ENCODE data around the gene CCDC93.
"Not testable (repeated sequence)": the region's sequence is repeated elsewhere in the genome, so short reads cannot be mapped to it uniquely, and the experiment has no call there.

CCDC93 gene

DNA sequence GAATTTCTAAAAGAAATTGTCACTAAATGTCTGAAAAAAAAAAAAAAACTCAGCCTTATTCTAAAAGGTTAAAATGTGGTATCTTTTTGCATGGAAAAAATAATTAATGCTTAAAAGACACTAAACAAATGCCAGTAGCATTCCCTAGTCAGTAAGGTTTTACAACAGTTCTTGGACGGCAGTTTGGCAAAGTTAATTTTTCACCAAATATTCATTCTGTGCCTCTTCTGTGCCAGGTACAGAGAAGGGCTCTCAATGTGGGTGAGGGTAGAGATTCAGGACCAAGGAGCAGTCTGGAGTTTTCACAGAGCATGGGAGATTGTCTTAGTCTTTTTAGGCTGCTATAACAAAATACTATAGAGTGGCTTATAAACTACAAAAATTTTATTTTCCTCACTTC lies 6.0 kb upstream of the CCDC93 start:
- Histone ChIP-seq H3K9me3 (ENCODE audit: control insufficient read depth, insufficient read depth, low read length) (no peaks in the 10 kb centered on the region), H3K4me2 (ENCODE audit: low read length) (no peak overlapping the region), H3K27me3 (ENCODE audit: control insufficient read depth, low read length) (peaks cover 5% of the 10 kb centered on the region; the same call in 1 of the 2 replicates), H3F3A (ENCODE audit: control insufficient read depth, insufficient read depth) (no peaks in the 10 kb centered on the region), H3K79me2 (ENCODE audit: control insufficient read depth, low read length) (no peaks in the 10 kb centered on the region), H3K4me1 (ENCODE audit: control insufficient read depth, low read length) (peaks cover 5% of the 10 kb centered on the region), H3K27ac (ENCODE audit: low read depth, low read length) (no peak overlapping the region), H3K36me3 (ENCODE audit: control insufficient read depth, low read length) (no peaks in the 10 kb centered on the region), H3K4me3 (ENCODE audit: low read length) (no peak overlapping the region), H3K9me2 (replicated peaks; ENCODE audit: control insufficient read depth, low read length) (no peaks in the 10 kb centered on the region), H4K20me1 (ENCODE audit: control insufficient read depth, insufficient read depth, low read depth, low read length) (no peaks in the 10 kb centered on the region)
- TF ChIP-seq, protein P1, sequence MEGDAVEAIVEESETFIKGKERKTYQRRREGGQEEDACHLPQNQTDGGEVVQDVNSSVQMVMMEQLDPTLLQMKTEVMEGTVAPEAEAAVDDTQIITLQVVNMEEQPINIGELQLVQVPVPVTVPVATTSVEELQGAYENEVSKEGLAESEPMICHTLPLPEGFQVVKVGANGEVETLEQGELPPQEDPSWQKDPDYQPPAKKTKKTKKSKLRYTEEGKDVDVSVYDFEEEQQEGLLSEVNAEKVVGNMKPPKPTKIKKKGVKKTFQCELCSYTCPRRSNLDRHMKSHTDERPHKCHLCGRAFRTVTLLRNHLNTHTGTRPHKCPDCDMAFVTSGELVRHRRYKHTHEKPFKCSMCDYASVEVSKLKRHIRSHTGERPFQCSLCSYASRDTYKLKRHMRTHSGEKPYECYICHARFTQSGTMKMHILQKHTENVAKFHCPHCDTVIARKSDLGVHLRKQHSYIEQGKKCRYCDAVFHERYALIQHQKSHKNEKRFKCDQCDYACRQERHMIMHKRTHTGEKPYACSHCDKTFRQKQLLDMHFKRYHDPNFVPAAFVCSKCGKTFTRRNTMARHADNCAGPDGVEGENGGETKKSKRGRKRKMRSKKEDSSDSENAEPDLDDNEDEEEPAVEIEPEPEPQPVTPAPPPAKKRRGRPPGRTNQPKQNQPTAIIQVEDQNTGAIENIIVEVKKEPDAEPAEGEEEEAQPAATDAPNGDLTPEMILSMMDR (IDR thresholded peaks at IDR 0.05; ENCODE audit: low read depth, low read length, poor library complexity, severe bottlenecking): no peak
- no peak for TF ChIP-seq EZH2phosphoT487 (IDR thresholded peaks at IDR 0.05; ENCODE audit: borderline replicate concordance, low read length)

DNA sequence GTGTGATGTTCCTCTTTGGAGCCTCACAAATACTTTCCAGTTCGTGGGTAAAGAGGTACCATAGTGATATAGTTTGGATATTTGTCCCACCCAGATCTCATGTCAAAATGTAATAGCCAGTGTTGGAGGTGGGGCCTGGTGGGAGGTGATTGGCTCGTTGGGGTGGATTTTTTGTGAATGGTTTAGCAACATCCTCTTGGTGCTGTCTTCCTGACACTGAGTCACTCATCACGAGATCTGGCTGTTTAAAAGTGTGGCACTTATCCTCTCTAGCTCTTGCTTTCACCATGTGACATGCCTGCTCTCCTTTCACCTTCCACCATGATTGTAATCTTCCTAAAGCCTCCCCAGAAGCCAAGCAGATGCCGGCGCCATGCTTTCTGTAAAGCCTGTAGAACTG lies 3.0 kb upstream of the CCDC93 start:
- no peak overlapping the region for H3K4me2 ChIP-seq (ENCODE audit: low read length)

DNA sequence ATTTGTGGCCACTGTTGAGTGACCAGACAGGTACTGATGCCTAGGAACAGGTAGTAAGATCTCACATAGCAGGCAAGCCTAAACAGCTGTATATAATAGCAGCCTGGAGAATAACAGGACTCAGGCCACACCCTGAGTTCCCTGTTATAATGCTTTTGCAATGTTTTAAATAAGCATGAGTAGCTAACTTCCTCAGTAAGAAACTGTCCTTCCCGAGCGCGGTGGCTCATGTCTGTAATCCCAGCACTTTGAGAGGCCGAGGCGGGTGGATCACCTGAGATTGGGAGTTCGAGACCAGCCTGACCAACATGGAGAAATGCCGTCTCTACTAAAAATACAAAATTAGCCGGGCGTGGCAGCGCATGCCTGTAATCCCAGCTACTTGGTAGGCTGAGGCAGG lies 1.9 kb upstream of the CCDC93 start:
- H3K4me3 ChIP-seq (ENCODE audit: low read length); H3K9me2 ChIP-seq (replicated peaks; ENCODE audit: control insufficient read depth, low read length); H3K4me2 ChIP-seq (ENCODE audit: low read length); H3K27ac ChIP-seq (ENCODE audit: low read depth, low read length); H3K27me3 ChIP-seq (ENCODE audit: control insufficient read depth, low read length); H3K9me3 ChIP-seq (ENCODE audit: control insufficient read depth, insufficient read depth, low read length); H3F3A ChIP-seq (ENCODE audit: control insufficient read depth, insufficient read depth): not testable (repeated sequence)
- peaks cover 31% of the 10 kb centered on the region for H3K79me2 ChIP-seq (ENCODE audit: control insufficient read depth, low read length)
- H3K4me1 ChIP-seq (ENCODE audit: control insufficient read depth, low read length): peaks cover 19% of the 10 kb centered on the region
- H4K20me1 ChIP-seq (ENCODE audit: control insufficient read depth, insufficient read depth, low read depth, low read length): peaks cover 15% of the 10 kb centered on the region
- H3K36me3 ChIP-seq (ENCODE audit: control insufficient read depth, low read length): peaks cover 11% of the 10 kb centered on the region; the same call in 1 of the 2 replicates

More for the DNA sequence above, 3.0 kb upstream of the CCDC93 start:
- Histone ChIP-seq H3F3A (ENCODE audit: control insufficient read depth, insufficient read depth) (no peaks in the 10 kb centered on the region), H4K20me1 (ENCODE audit: control insufficient read depth, insufficient read depth, low read depth, low read length) (peaks cover 9% of the 10 kb centered on the region), H3K36me3 (ENCODE audit: control insufficient read depth, low read length) (peaks cover 8% of the 10 kb centered on the region; the same call in 1 of the 2 replicates), H3K27me3 (ENCODE audit: control insufficient read depth, low read length) (peaks cover 4% of the 10 kb centered on the region; the same call in 1 of the 2 replicates), H3K27ac (ENCODE audit: low read depth, low read length) (no peak overlapping the region), H3K9me3 (ENCODE audit: control insufficient read depth, insufficient read depth, low read length) (no peaks in the 10 kb centered on the region), H3K79me2 (ENCODE audit: control insufficient read depth, low read length) (peaks cover 19% of the 10 kb centered on the region), H3K9me2 (replicated peaks; ENCODE audit: control insufficient read depth, low read length) (no peaks in the 10 kb centered on the region), H3K4me3 (ENCODE audit: low read length) (no peak overlapping the region), H3K4me1 (ENCODE audit: control insufficient read depth, low read length) (peaks cover 19% of the 10 kb centered on the region)
- no peak for TF ChIP-seq EZH2phosphoT487 (IDR thresholded peaks at IDR 0.05; ENCODE audit: borderline replicate concordance, low read length)
- TF ChIP-seq, protein P1 (IDR thresholded peaks at IDR 0.05; ENCODE audit: low read depth, low read length, poor library complexity, severe bottlenecking): no peak

DNA sequence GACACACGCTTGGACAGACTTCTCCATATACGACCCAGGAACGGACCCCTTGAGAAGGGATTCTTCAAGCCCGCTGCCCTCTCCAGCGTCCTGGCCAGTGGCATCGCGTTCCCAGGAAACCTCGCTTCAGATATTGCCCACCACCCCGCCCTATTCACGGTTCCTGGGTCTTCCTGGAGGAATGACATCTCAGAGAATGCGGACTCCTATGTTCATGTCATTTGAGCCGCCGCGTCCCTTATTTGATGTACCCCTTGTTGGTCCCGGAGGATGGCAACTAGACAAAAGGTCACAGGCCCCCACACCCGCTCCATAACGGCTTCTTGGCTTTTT lies 588 bp upstream of the CCDC93 start:
- Histone ChIP-seq H3K4me1 (ENCODE audit: control insufficient read depth, low read length) (peaks cover 19% of the 10 kb centered on the region), H3K27ac (ENCODE audit: low read depth, low read length) (no peak overlapping the region), H3K4me2 (ENCODE audit: low read length) (peak overlapping the region; percentile 87), H3K9me2 (replicated peaks; ENCODE audit: control insufficient read depth, low read length) (no peaks in the 10 kb centered on the region), H3K79me2 (ENCODE audit: control insufficient read depth, low read length) (peaks cover 44% of the 10 kb centered on the region), H3K36me3 (ENCODE audit: control insufficient read depth, low read length) (peaks cover 11% of the 10 kb centered on the region; the same call in 1 of the 2 replicates), H3K4me3 (ENCODE audit: low read length) (peak overlapping the region; percentile 77), H4K20me1 (ENCODE audit: control insufficient read depth, insufficient read depth, low read depth, low read length) (peaks cover 15% of the 10 kb centered on the region), H3K9me3 (ENCODE audit: control insufficient read depth, insufficient read depth, low read length) (no peaks in the 10 kb centered on the region), H3K27me3 (ENCODE audit: control insufficient read depth, low read length) (no peaks in the 10 kb centered on the region), H3F3A (ENCODE audit: control insufficient read depth, insufficient read depth) (no peaks in the 10 kb centered on the region)
- no peak for TF ChIP-seq EZH2phosphoT487 (IDR thresholded peaks at IDR 0.05; ENCODE audit: borderline replicate concordance, low read length)
- TF ChIP-seq, protein P1 (IDR thresholded peaks at IDR 0.05; ENCODE audit: low read depth, low read length, poor library complexity, severe bottlenecking): no peak
